Measurements from ENCODE around the gene ACSM6. TPM values are rescaled to one million over a fixed set of nuclear protein-coding genes. Genes with fewer than 3 reads are reported as not detected.
"Not testable (repeated sequence)": the region's sequence is repeated elsewhere in the genome, so short reads cannot be mapped to it uniquely, and the experiment has no call there.

The ACSM6 gene
- total RNA-seq, 1 donor from 2014 or later: not detected

GRCh38 chr10:95217476-95217875, 23.4 kb downstream of the ACSM6 start:
- H3K27me3 ChIP-seq (ENCODE audit: control insufficient read depth, insufficient read depth, low read length): no peaks in the 10 kb centered on the region
- DNase-seq (ENCODE audit: low read depth): no peak
- TF ChIP-seq CTCF (IDR thresholded peaks at IDR 0.05; ENCODE audit: insufficient read depth, low read length, poor library complexity, severe bottlenecking): no peak
- no peak overlapping the region for H3K4me3 ChIP-seq (ENCODE audit: low read depth, low read length)
- H3K36me3 ChIP-seq (ENCODE audit: control insufficient read depth, insufficient read depth, low read length): no peaks in the 10 kb centered on the region

- TF ChIP-seq CTCF (IDR thresholded peaks at IDR 0.05; ENCODE audit: insufficient read depth, low read length, poor library complexity, severe bottlenecking): no peak
- no peaks in the 10 kb centered on the region for H3K36me3 ChIP-seq (ENCODE audit: control insufficient read depth, insufficient read depth, low read length)
- no peak overlapping the region for H3K4me3 ChIP-seq (ENCODE audit: low read depth, low read length)
- DNase-seq (ENCODE audit: low read depth): no peak
- no peaks in the 10 kb centered on the region for H3K27me3 ChIP-seq (ENCODE audit: control insufficient read depth, insufficient read depth, low read length)
Observed at GRCh38 chr10:95220539-95220938, 26.5 kb downstream of the ACSM6 start.

GRCh38 chr10:95221124-95221523, 27.1 kb downstream of the ACSM6 start:
- Histone ChIP-seq H3K4me3 (ENCODE audit: low read depth, low read length) (no peak overlapping the region), H3K27me3 (ENCODE audit: control insufficient read depth, insufficient read depth, low read length) (no peaks in the 10 kb centered on the region), H3K36me3 (ENCODE audit: control insufficient read depth, insufficient read depth, low read length) (no peaks in the 10 kb centered on the region)
- no peak for TF ChIP-seq CTCF (IDR thresholded peaks at IDR 0.05; ENCODE audit: insufficient read depth, low read length, poor library complexity, severe bottlenecking)
- no peak for DNase-seq (ENCODE audit: low read depth)

DNA sequence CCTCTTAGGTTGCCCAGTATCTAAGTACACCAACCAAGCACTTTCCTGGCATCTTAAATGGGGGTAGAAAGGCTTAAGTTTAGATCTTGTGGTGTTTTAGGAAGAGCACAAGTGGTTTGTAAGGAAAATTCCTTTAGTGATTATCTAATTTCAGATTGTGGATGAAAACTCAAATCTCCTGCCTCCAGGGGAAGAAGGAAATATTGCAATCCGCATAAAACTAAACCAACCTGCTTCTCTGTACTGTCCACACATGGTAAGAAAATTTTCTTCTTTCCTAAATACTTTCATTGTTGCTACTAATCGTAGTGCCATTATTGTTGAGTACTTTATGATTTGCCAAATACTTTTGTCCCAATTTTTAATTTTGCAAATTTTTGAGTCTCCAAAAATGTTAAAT, 31.1 kb downstream of the ACSM6 start:
- no peaks in the 10 kb centered on the region for H3K36me3 ChIP-seq (ENCODE audit: control insufficient read depth, insufficient read depth, low read length)
- DNase-seq (ENCODE audit: low read depth): no peak
- TF ChIP-seq CTCF (IDR thresholded peaks at IDR 0.05; ENCODE audit: insufficient read depth, low read length, poor library complexity, severe bottlenecking): no peak
- no peaks in the 10 kb centered on the region for H3K27me3 ChIP-seq (ENCODE audit: control insufficient read depth, insufficient read depth, low read length)
- H3K4me3 ChIP-seq (ENCODE audit: low read depth, low read length): no peak overlapping the region

- not testable (repeated sequence) for H3K36me3 ChIP-seq (ENCODE audit: control insufficient read depth, insufficient read depth, low read length); DNase-seq (ENCODE audit: low read depth); H3K27me3 ChIP-seq (ENCODE audit: control insufficient read depth, insufficient read depth, low read length); H3K4me3 ChIP-seq (ENCODE audit: low read depth, low read length)
Observed at GRCh38 chr10:95228934-95229723, 35.1 kb downstream of the ACSM6 start.

DNA sequence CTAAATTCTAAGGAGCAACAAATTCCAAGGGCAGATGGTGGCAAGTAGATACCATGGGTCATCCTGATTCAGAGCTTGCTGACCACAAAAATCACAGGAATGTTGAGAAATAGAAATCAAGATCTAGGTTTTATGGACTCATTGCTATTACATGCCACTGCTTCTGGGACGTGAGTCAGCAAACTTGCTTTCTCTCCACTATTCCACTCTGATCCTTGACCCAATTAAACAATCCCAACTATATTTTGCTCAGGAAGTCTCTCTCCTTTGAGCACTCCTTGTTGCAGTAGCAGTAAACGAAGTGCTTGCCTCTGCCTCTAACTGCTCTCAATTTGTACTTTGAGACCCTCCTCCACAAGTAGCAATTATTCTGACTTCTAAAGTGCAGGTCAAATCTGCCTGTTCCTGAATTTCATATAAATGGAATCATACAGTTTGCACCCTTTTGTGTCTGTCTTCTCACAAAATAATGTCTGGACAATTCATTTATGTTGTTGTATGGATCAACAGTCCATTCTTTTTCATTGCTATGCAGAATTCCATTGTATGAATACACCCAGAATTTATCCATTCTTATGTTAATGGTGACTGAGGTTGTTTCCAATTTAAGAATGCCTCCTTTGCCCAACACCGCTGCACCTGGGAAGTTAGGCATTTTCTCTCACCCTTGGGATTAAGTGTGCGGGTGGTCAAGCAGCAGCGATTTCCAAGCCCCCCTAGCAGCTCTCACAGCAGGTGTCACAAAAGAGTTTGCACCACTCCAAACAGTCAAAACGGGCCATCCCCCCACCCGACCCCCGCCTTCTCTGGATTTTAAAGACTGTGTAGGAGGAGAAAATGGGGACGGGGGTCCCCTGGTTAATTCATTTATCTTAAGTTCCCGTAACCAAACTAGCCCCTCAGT, 35.9 kb downstream of the ACSM6 start:
- Histone ChIP-seq H3K4me3 (ENCODE audit: low read depth, low read length) (no peak overlapping the region), H3K27me3 (ENCODE audit: control insufficient read depth, insufficient read depth, low read length) (no peaks in the 10 kb centered on the region), H3K36me3 (ENCODE audit: control insufficient read depth, insufficient read depth, low read length) (no peaks in the 10 kb centered on the region)
- peak; percentile 94 for DNase-seq (ENCODE audit: low read depth)
- TF ChIP-seq CTCF (IDR thresholded peaks at IDR 0.05; ENCODE audit: insufficient read depth, low read length, poor library complexity, severe bottlenecking): no peak

GRCh38 chr10:95230677-95231586, 36.9 kb downstream of the ACSM6 start:
- H3K27me3 ChIP-seq (ENCODE audit: control insufficient read depth, insufficient read depth, low read length); H3K36me3 ChIP-seq (ENCODE audit: control insufficient read depth, insufficient read depth, low read length); DNase-seq (ENCODE audit: low read depth); H3K4me3 ChIP-seq (ENCODE audit: low read depth, low read length): not testable (repeated sequence)

Data from kidney epithelial cell (primary cell).